GM21619 (cell line): ENCODE measurements around the gene BTBD10.
A peak's percentile ranks its signal among the peaks of the same experiment; 100 is the strongest.

ENCODE experiments used
- ATAC-seq: cut with Tn5 transposase; IDR thresholded peaks from one replicate; pipeline ENCODE4 v1.9.1; 2021; ENCODE audit not compliant: unreplicated experiment

The BTBD10 gene

GRCh38 chr11:13339195-13340153 lies 123.5 kb downstream of the BTBD10 start:
- peak; percentile 29 for ATAC-seq

GRCh38 chr11:13338427-13339069 lies 124.5 kb downstream of the BTBD10 start:
- ATAC-seq = no peak

DNA sequence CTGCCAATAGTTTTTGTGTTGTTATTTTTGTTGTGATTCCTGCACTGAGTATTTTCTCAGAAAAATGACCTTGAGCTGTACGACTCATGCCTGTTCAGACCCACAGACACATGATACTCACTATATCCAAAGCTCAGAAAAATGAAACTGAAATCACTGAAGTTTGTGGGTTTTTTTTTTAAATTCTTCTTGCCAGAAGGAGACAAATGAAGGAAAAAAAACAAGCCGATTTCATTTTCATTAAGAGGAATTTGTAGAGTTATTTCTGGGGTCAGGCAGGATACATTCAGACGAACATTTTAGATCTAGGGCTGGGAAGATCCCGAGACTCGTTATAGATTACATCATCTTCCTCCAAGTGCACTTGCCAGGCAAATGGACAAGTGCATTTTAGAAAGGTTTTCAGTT lies 125.0 kb downstream of the BTBD10 start:
- no peak for ATAC-seq
